Epithelial cell of prostate (primary cell): ENCODE measurements around the gene YARS1.

ENCODE experiments used
- DNase-seq: peaks from one replicate; pipeline ENCODE4 v3.0.0-alpha.2; 2011; ENCODE audit warnings: low read depth, low spot score
- H3K27ac ChIP-seq: fragments of 450-650 bp; 2 replicates; pipeline ENCODE4 v1.5.1; 2017; ENCODE audit warnings: mild to moderate bottlenecking

Gene YARS1

GRCh38 chr1:32817159-32817814 lies at the start of gene YARS1, which contains the start of gene S100PBP:
YARS1 (minus strand) TSS chr1:32817358; CDS start chr1:32817244, 114 bp downstream.
S100PBP (plus strand) TSS chr1:32817653; CDS start chr1:32826100, 8,447 bp downstream.
- H3K27ac ChIP-seq, result peak within 1 kb of the TSS; percentile 97
- peak; percentile 80 for DNase-seq

GRCh38 chr1:32865639-32866405 lies 48.7 kb upstream of the YARS1 start:
- no peak overlapping the region for H3K27ac ChIP-seq
- DNase-seq, result no peak

- no peak for DNase-seq
- H3K27ac ChIP-seq, result no peak overlapping the region
Observed at GRCh38 chr1:32864375-32865019, 47.3 kb upstream of the YARS1 start.

- DNase-seq, result no peak
- H3K27ac ChIP-seq, result no peak overlapping the region
Observed at GRCh38 chr1:32863881-32864245, 46.7 kb upstream of the YARS1 start.

- DNase-seq, result no peak
- no peak overlapping the region for H3K27ac ChIP-seq
Observed at GRCh38 chr1:32863218-32863880, 46.2 kb upstream of the YARS1 start.

GRCh38 chr1:32861904-32862695 lies 44.9 kb upstream of the YARS1 start:
- no peak for DNase-seq
- H3K27ac ChIP-seq, result no peak overlapping the region

GRCh38 chr1:32860566-32860965 lies 43.4 kb upstream of the YARS1 start:
- DNase-seq, result no peak
- no peak overlapping the region for H3K27ac ChIP-seq

GRCh38 chr1:32859915-32860314 lies 42.8 kb upstream of the YARS1 start:
- H3K27ac ChIP-seq, result no peak overlapping the region
- DNase-seq, result no peak

- DNase-seq, result no peak
- H3K27ac ChIP-seq, result no peak overlapping the region
Observed at GRCh38 chr1:32858791-32859190, 41.6 kb upstream of the YARS1 start.

- H3K27ac ChIP-seq, result no peak overlapping the region
- no peak for DNase-seq
Observed at GRCh38 chr1:32858136-32858535, 41.0 kb upstream of the YARS1 start.

GRCh38 chr1:32855861-32856617 lies 38.9 kb upstream of the YARS1 start:
- H3K27ac ChIP-seq, result no peak overlapping the region
- no peak for DNase-seq

GRCh38 chr1:32848354-32849063 lies 31.4 kb upstream of the YARS1 start:
- H3K27ac ChIP-seq, result no peak overlapping the region
- no peak for DNase-seq

GRCh38 chr1:32831878-32832277 lies 14.7 kb upstream of the YARS1 start:
- no peak for DNase-seq
- H3K27ac ChIP-seq, result no peak overlapping the region

GRCh38 chr1:32830092-32830852 lies 13.1 kb upstream of the YARS1 start:
- no peak overlapping the region for H3K27ac ChIP-seq
- no peak for DNase-seq

- H3K27ac ChIP-seq, result no peak overlapping the region
- no peak for DNase-seq
Observed at GRCh38 chr1:32828341-32828740, 11.2 kb upstream of the YARS1 start.

GRCh38 chr1:32825181-32825580 lies 8.0 kb upstream of the YARS1 start:
- no peak for DNase-seq
- H3K27ac ChIP-seq, result no peak overlapping the region

GRCh38 chr1:32818804-32819541 lies 1.8 kb upstream of the YARS1 start:
- peak overlapping the region; percentile 97 for H3K27ac ChIP-seq
- no peak for DNase-seq
